ENCODE data around the gene DNAH14. TPM values are rescaled to one million over a fixed set of nuclear protein-coding genes. Genes with fewer than 3 reads are reported as not detected.

DNAH14 gene
- total RNA-seq, 1 experiment from 2014 or later = 39.7 TPM

GRCh38 chr1:224920930-224921329, 8.5 kb upstream of the DNAH14 start:
- Histone ChIP-seq H3K27me3 (ENCODE audit: insufficient read depth, low read length) (no peaks in the 10 kb centered on the region), H2BK12ac (ENCODE audit: insufficient read length, low read depth, low read length) (no peak overlapping the region), H4K20me1 (ENCODE audit: control insufficient read depth, insufficient read depth, insufficient read length) (no peaks in the 10 kb centered on the region), H4K8ac (replicated peaks; ENCODE audit: insufficient read length, low read depth, low read length) (no peak overlapping the region), H4K91ac (ENCODE audit: insufficient read length, low read depth, low read length) (no peak overlapping the region), H3K9me3 (ENCODE audit: control insufficient read depth, low read depth, low read length) (no peaks in the 10 kb centered on the region), H3K23me2 (ENCODE audit: insufficient read length, low read depth, low read length, poor library complexity, severe bottlenecking) (no peaks in the 10 kb centered on the region), H3K4ac (ENCODE audit: low read depth, low read length) (no peak overlapping the region), H2BK5ac (ENCODE audit: insufficient read length, low read length) (no peak overlapping the region), H3K18ac (ENCODE audit: insufficient read length, low read depth, low read length) (no peak overlapping the region), H3K23ac (ENCODE audit: insufficient read length, low read depth, low read length) (no peak overlapping the region), H3K4me1 (ENCODE audit: insufficient read depth, low read length) (no peaks in the 10 kb centered on the region), H3K14ac (ENCODE audit: insufficient read depth, low read length) (no peak overlapping the region), H3K79me2 (ENCODE audit: insufficient read depth, low read length) (no peaks in the 10 kb centered on the region), H2BK20ac (ENCODE audit: low read depth, low read length, poor library complexity, severe bottlenecking) (no peak overlapping the region), H3T11ph (ENCODE audit: low read length) (no peak overlapping the region), H2BK15ac (ENCODE audit: low read depth, low read length) (no peak overlapping the region), H3K79me1 (ENCODE audit: insufficient read depth, low read depth, low read length, poor library complexity, severe bottlenecking) (no peaks in the 10 kb centered on the region), H3K9ac (ENCODE audit: extremely low read depth, insufficient read length, low read length) (no peak overlapping the region), H3K27ac (ENCODE audit: insufficient read length, low read depth, low read length) (no peak overlapping the region), H4K5ac (ENCODE audit: insufficient read length, low read depth, low read length) (no peak overlapping the region), H2AK5ac (ENCODE audit: insufficient read length, low read length) (no peak overlapping the region), H2BK120ac (ENCODE audit: low read depth, low read length, poor library complexity, severe bottlenecking) (no peak overlapping the region), H2AFZ (ENCODE audit: low read length) (no peak overlapping the region), H3K56ac (ENCODE audit: insufficient read length, low read depth, low read length) (no peak overlapping the region), H3K4me2 (ENCODE audit: insufficient read depth, insufficient read length, low read length) (no peak overlapping the region)
- Mint-ChIP-seq H3K36me3 (ENCODE audit: insufficient read depth in 1 of 3, low read depth in 3 of 3) (no peaks in the 10 kb centered on the region), H3K27me3 (ENCODE audit: low read depth) (no peaks in the 10 kb centered on the region; the same call in 1 of the 2 replicates), H3K27ac (no peak overlapping the region), H3K4me3 (no peak overlapping the region), H3K4me1 (no peaks in the 10 kb centered on the region), H3K9me3 (no peaks in the 10 kb centered on the region)
- no peak for TF ChIP-seq CTCF (conservative IDR thresholded peaks at IDR 0.05)
- DNase-seq = no peak
